NCI-H128 (cell line): ENCODE measurements around the gene RARS2.
"Not testable (repeated sequence)": the region's sequence is repeated elsewhere in the genome, so short reads cannot be mapped to it uniquely, and the experiment has no call there.

Experiments used
- DNase-seq: peaks from one replicate; lab custom pipeline; 2025; ENCODE audit not compliant: unreplicated experiment; lab: John Stamatoyannopoulos, UW

RARS2 gene

GRCh38 chr6:87501809-87502572 is 87.8 kb downstream of the RARS2 start:
- DNase-seq = no peak

- no peak for DNase-seq
These were observed 91.7 kb downstream of the RARS2 start for GRCh38 chr6:87498048-87498447.

DNA sequence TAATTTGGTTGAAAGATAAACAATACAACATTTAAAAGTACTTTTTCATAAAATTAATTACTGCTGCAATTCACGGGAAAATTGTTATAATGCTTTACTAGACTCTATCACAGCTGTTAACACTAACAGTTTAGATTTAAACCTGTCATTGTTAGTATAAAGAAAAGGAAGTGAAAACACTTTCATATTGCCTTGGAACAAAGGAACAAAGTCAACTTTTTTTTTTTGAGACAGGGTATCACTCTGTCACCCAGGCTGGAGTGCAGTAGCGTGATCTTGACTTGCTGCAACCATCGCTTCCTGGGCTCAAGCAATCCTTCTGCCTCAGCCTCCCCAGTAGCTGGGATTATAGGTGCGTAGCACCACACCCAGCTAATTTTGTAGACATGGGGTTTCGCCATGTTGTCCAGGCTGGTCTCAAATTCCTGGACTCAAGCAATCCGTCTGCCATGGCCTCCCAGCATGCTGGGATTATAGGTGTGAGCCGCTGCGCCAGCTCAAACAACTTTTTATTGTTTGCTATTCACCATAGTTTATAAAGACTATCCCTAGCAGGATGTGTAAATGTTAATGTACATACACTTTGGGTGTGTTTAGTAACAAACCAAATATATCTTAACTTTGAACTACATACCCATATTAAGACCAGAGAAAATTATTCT is 94.9 kb downstream of the RARS2 start:
- no peak for DNase-seq

- DNase-seq = not testable (repeated sequence)
These were observed 100.5 kb downstream of the RARS2 start for GRCh38 chr6:87489326-87489725.

GRCh38 chr6:87487555-87487954 is 102.2 kb downstream of the RARS2 start:
- no peak for DNase-seq

DNA sequence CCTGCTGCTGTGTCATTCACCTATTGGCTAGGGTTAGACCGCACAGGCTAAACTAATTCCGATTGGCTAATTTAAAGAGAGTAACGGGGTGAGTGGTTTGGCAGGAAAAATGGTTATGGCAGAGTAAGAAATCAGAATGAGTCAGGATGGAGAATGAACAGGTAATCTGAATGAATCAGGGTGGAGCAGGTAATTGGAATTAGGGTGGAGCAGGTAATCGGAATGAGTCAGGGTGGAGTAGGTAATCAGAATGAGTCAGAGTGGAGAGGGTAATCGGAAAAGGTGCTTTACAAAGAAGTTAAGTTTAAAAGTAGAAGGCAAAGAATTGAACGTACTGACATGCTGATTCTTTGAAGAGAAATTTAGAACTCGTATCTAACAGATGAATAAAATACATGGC is 105.3 kb downstream of the RARS2 start:
- no peak for DNase-seq

- no peak for DNase-seq
These were observed 105.9 kb downstream of the RARS2 start for GRCh38 chr6:87483929-87484328.

GRCh38 chr6:87482366-87482765 is 107.4 kb downstream of the RARS2 start:
- DNase-seq = no peak

- DNase-seq = no peak
These were observed 107.9 kb downstream of the RARS2 start for GRCh38 chr6:87481931-87482330.

DNA sequence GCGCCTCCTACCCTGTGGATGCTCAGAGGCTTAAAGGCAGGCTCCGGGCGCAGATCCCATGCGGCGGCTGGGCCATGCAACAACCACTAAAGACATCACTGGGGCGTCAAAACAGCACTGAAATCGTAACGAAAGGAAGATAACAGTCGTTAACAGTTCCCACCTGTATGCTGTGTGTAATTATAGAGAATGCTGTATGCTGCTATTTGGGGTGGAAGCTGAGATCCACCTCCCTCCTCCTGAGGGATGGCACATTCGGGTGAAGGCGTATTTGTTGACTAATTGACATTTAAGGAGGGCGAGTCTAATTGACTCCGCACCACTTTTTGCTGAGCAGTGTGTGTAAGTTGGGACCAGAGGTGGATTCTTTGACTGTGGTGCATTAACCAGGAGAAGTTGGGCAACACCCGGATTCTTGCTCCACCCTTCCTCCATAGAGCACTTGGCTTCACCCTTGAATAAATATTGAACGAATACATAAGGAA is 116.3 kb downstream of the RARS2 start:
- DNase-seq = no peak

DNA sequence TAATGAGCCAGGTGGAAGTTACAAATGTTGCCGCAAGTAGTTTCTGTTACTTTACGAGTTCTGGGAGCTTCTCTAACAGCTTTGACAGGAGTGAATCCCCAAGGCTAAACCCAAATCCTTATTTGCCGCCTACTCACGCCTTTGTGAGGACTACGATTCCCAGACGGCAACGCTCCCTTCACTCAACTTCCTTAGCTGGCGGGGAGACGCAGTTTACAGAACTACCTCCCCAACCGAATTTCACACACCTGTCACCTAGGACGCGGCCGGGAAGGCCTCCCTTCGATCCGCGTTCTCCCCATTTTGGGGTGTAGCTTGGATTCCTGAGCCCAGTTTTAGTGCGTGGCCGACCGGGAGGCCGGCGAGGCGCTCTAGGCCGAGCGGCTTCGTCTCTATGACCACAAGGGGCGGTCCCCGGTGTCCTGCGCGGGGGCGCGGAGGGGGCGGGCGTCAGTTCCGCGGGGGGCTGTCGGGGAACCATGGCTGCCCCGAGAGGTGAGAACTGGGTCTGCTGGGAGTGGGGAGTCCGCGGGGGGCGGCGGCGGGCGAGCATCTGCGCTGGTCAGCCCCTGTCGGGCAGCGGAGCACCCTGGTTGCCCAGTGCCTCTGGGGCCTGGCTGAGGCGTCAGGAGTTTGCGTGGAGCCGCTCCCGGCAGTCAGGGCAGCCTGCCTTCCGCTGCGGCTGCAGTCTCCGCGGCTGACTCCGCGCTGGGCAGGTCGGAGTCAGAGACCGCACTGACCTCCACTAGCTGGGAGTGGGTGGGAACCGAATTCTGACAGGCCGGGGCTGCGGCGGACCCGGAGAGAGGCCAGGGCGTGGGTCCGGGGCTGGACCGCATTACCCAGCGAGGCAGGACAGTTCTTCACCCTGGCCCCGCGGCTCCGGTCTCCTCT is 117.0 kb downstream of the RARS2 start, which contains the start of gene SLC35A1:
TSS of gene SLC35A1 (plus strand) at position 450 of the 894 bp plus-strand sequence. CDS start at position 480, 30 bp downstream.
- DNase-seq = peak; percentile 70

- no peak for DNase-seq
These were observed 124.7 kb downstream of the RARS2 start for GRCh38 chr6:87465051-87465450.
